ENCODE results near the gene DARS2. TPM values are rescaled to one million over a fixed set of nuclear protein-coding genes. Genes with fewer than 3 reads are reported as not detected.

Gene DARS2
- total and polyA plus RNA-seq, 11 donors = 5.5 to 25.1 (median 14.7) TPM

- Histone ChIP-seq H3K9me3 (no peaks in the 10 kb centered on the region), H3K27ac (peak overlapping the region; percentile 94 to 99 (median 98)), H3K4me3 (peak overlapping the region; percentile 47 to 95 (median 85)), H3K4me1 (peaks cover 8 to 66% (median 48%) of the 10 kb centered on the region in 12 donors), H3K27me3 (no peaks in the 10 kb centered on the region), H3K36me3 (peaks cover 0 to 66% (median 47%) of the 10 kb centered on the region in 9 donors)
- no peak for ATAC-seq
- TF ChIP-seq, protein P1, sequence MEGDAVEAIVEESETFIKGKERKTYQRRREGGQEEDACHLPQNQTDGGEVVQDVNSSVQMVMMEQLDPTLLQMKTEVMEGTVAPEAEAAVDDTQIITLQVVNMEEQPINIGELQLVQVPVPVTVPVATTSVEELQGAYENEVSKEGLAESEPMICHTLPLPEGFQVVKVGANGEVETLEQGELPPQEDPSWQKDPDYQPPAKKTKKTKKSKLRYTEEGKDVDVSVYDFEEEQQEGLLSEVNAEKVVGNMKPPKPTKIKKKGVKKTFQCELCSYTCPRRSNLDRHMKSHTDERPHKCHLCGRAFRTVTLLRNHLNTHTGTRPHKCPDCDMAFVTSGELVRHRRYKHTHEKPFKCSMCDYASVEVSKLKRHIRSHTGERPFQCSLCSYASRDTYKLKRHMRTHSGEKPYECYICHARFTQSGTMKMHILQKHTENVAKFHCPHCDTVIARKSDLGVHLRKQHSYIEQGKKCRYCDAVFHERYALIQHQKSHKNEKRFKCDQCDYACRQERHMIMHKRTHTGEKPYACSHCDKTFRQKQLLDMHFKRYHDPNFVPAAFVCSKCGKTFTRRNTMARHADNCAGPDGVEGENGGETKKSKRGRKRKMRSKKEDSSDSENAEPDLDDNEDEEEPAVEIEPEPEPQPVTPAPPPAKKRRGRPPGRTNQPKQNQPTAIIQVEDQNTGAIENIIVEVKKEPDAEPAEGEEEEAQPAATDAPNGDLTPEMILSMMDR (IDR thresholded peaks at IDR 0.05) = no peak
- TF ChIP-seq POLR2A (IDR thresholded peaks at IDR 0.05) = no peak
- intact Hi-C loops (cut with DNase I) = loop anchor here in 5 of 10 donors (2.0 to 10.0 kb wide), 6 partner anchors 44 to 392 kb away; partner anchors contain the start of genes RC3H1 (in 4 of the 5), PRDX6 (in 2 of the 5), CENPL (in 1 of the 5) and DARS2 (in 1 of the 5)
- no peak for DNase-seq
- WGBS, 4 donors = 5 to 7% (median 6%) methylated on average over 5 of the region's 5 CpGs
Observed at GRCh38 chr1:173869021-173869359, 44.5 kb downstream of the DARS2 start.

DNA sequence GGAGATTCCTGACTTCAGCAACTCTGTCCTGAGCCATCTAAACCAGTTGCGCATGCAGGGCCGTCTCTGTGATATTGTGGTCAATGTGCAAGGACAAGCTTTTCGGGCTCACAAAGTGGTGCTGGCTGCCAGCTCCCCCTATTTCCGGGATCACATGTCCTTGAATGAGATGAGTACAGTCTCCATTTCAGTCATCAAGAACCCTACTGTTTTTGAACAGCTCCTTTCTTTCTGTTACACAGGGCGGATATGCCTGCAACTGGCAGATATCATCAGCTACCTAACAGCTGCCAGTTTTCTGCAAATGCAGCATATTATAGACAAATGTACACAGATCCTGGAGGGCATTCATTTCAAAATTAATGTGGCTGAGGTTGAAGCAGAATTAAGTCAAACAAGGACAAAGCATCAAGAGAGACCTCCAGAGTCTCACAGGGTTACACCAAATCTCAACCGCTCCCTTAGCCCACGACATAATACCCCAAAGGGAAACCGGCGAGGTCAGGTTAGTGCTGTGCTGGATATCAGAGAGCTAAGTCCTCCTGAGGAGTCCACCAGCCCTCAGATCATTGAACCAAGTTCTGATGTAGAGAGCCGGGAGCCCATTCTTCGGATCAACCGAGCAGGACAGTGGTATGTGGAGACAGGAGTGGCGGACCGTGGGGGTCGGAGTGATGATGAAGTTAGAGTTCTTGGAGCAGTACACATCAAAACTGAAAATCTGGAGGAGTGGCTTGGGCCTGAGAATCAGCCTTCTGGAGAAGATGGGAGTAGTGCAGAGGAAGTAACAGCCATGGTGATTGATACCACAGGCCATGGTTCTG, 46.0 kb downstream of the DARS2 start:
- Histone ChIP-seq H3K4me1 (peaks cover 8 to 51% (median 42%) of the 10 kb centered on the region in 12 donors), H3K27me3 (no peaks in the 10 kb centered on the region), H3K27ac (peak overlapping the region in 10 of 12 donors; percentile 8 to 99 (median 97)), H3K36me3 (peaks cover 2 to 62% (median 44%) of the 10 kb centered on the region in 9 donors), H3K4me3 (peak overlapping the region in 1 of 12 donors; percentile 90), H3K9me3 (no peaks in the 10 kb centered on the region)
- WGBS, 4 donors = 73 to 82% (median 73%) methylated on average over 15 of the region's 15 CpGs
- intact Hi-C loops (cut with DNase I) = loop anchor here in 2 of 10 donors (10.0 kb wide), 2 partner anchors 64 to 94 kb away; no protein-coding TSS in a partner anchor
- DNase-seq = no peak
- no peak for TF ChIP-seq POLR2A (IDR thresholded peaks at IDR 0.05)
- TF ChIP-seq, protein P1 (IDR thresholded peaks at IDR 0.05) = no peak
- ATAC-seq = no peak

GRCh38 chr1:173871091-173871490, 46.6 kb downstream of the DARS2 start:
- 64 to 80% (median 69%) methylated on average over 5 of the region's 5 CpGs for WGBS, 4 donors
- Histone ChIP-seq H3K36me3 (peaks cover 2 to 62% (median 44%) of the 10 kb centered on the region in 9 donors), H3K27ac (peak overlapping the region in 4 of 12 donors; percentile 7 to 99 (median 56)), H3K27me3 (no peaks in the 10 kb centered on the region), H3K4me3 (no peak overlapping the region), H3K4me1 (peaks cover 8 to 45% (median 36%) of the 10 kb centered on the region in 12 donors), H3K9me3 (no peaks in the 10 kb centered on the region)
- ATAC-seq = no peak
- DNase-seq = no peak
- intact Hi-C loops (cut with DNase I) = loop anchor here in 2 of 10 donors (10.0 kb wide), 2 partner anchors 64 to 94 kb away; no protein-coding TSS in a partner anchor
- TF ChIP-seq POLR2A (IDR thresholded peaks at IDR 0.05) = no peak
- TF ChIP-seq, protein P1 (IDR thresholded peaks at IDR 0.05) = no peak

- no peak for DNase-seq
- Histone ChIP-seq H3K4me1 (peaks cover 4 to 41% (median 32%) of the 10 kb centered on the region in 12 donors), H3K36me3 (peaks cover 0 to 62% (median 44%) of the 10 kb centered on the region in 9 donors), H3K27me3 (no peaks in the 10 kb centered on the region), H3K9me3 (no peaks in the 10 kb centered on the region), H3K4me3 (no peak overlapping the region), H3K27ac (peak overlapping the region in 1 of 12 donors; percentile 99)
- ATAC-seq = no peak
- WGBS, 4 donors = 48 to 93% (median 80%) methylated on average over 2 of the region's 2 CpGs
- TF ChIP-seq POLR2A (IDR thresholded peaks at IDR 0.05) = no peak
- TF ChIP-seq, protein P1 (IDR thresholded peaks at IDR 0.05) = no peak
- intact Hi-C loops (cut with DNase I) = loop anchor here in 2 of 10 donors (10.0 kb wide), 2 partner anchors 63 to 93 kb away; no protein-coding TSS in a partner anchor
Observed at GRCh38 chr1:173871500-173871899, 47.0 kb downstream of the DARS2 start.
